Transverse colon (tissue), 4 donors: ENCODE data around the gene AGTRAP.

Experiments
- EP300 ChIP-seq: sonication (generic); formaldehyde crosslinking; IDR thresholded peaks from one replicate; pipeline ENCODE4 v1.6.1; 2017; ENCODE audit warnings: antibody characterized with exemption, low read depth
- POLR2A ChIP-seq: fragments of 450-650 bp; IDR thresholded peaks from one replicate; pipeline ENCODE4 v1.6.1; 2016; ENCODE audit warnings: antibody characterized with exemption, mild to moderate bottlenecking, moderate library complexity
- POLR2AphosphoS5 ChIP-seq, 3 donors: sonication (generic); formaldehyde crosslinking; IDR thresholded peaks; one replicate each; pipeline ENCODE4 v1.6.1; 2016; ENCODE audit warnings: antibody characterized with exemption in 3 of 3
- TF ChIP-seq, protein P1 (sequence below), 5 experiments: fragments of 200-600 bp in 3 of 5; fragments of 450-650 bp in 2 of 5; sonication (generic) in 3 of 5; IDR thresholded peaks; 1 replicate in 2 of 5; 2 replicates in 3 of 5; pipeline ENCODE4 v1.5.1; 2016 to 2017; ENCODE audit warnings: antibody characterized with exemption in 5 of 5, inconsistent platforms in 3 of 5, mild to moderate bottlenecking in 2 of 5, moderate library complexity in 1 of 5

- TF ChIP-seq, protein P1, sequence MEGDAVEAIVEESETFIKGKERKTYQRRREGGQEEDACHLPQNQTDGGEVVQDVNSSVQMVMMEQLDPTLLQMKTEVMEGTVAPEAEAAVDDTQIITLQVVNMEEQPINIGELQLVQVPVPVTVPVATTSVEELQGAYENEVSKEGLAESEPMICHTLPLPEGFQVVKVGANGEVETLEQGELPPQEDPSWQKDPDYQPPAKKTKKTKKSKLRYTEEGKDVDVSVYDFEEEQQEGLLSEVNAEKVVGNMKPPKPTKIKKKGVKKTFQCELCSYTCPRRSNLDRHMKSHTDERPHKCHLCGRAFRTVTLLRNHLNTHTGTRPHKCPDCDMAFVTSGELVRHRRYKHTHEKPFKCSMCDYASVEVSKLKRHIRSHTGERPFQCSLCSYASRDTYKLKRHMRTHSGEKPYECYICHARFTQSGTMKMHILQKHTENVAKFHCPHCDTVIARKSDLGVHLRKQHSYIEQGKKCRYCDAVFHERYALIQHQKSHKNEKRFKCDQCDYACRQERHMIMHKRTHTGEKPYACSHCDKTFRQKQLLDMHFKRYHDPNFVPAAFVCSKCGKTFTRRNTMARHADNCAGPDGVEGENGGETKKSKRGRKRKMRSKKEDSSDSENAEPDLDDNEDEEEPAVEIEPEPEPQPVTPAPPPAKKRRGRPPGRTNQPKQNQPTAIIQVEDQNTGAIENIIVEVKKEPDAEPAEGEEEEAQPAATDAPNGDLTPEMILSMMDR (IDR thresholded peaks at IDR 0.05): peak in 2 of 5 experiments; percentile 9 to 11
- TF ChIP-seq POLR2A (no peak), POLR2AphosphoS5 (IDR thresholded peaks at IDR 0.05) (peak; percentile 18 to 42 (median 21)), EP300 (no peak)
Observed at GRCh38 chr1:11735854-11736745, at the start of gene AGTRAP.
